Thoracic aorta (tissue), 2 donors: ENCODE results near the gene CALML5. TPM values are rescaled to one million over a fixed set of nuclear protein-coding genes. Genes with fewer than 3 reads are reported as not detected.

Experiments
- ATAC-seq: fragments of 150-250 bp; one replicate; pipeline ENCODE4 v1.8.0; 2017; ENCODE audit warnings: low read depth; ENCODE audit not compliant: insufficient number of reproducible peaks, low FRiP score
- DNase-seq: peaks from one replicate; pipeline ENCODE4 v3.0.0-alpha.2; 2020; ENCODE audit warnings: low spot score
- H3K27ac ChIP-seq, 2 donors: fragments of 200-600 bp; sonication (generic); 1 replicate in 1 of 2; 2 replicates in 1 of 2; pipeline ENCODE4 v1.5.1; 2016; ENCODE audit warnings: mild to moderate bottlenecking in 2 of 2, moderate library complexity in 2 of 2
- H3K27me3 ChIP-seq: fragments of 200-600 bp; sonication (generic); replicated peaks from 2 replicates; pipeline ENCODE4 v1.6.0; 2016; ENCODE audit warnings: mild to moderate bottlenecking; ENCODE audit not compliant: insufficient read depth
- H3K36me3 ChIP-seq: fragments of 200-600 bp; sonication (generic); one replicate; pipeline ENCODE4 v1.5.1; 2016
- H3K4me1 ChIP-seq, 2 donors: fragments of 200-600 bp; sonication (generic); 1 replicate in 1 of 2; 2 replicates in 1 of 2; pipeline versions ENCODE4 v1.5.1 to v1.6.0; 2016; ENCODE audit warnings: low read depth in 2 of 2, mild to moderate bottlenecking in 1 of 2; ENCODE audit not compliant: control insufficient read depth in 1 of 2
- H3K4me3 ChIP-seq: fragments of 200-600 bp; sonication (generic); 2 replicates; pipeline ENCODE4 v1.5.1; 2016; ENCODE audit warnings: mild to moderate bottlenecking
- H3K9me3 ChIP-seq: fragments of 200-600 bp; sonication (generic); 2 replicates; pipeline ENCODE4 v1.5.1; 2016
- total RNA-seq, 2 donors: library from RNA; depleted of rRNA; stranded (reverse); fragments of >200 nt; gene quantifications; one replicate each; pipeline versions ENCODE4 v1.1.0 to v1.2.3, GENCODE V29; 2016
- TF ChIP-seq, protein P1 (sequence below): fragments of 200-600 bp; sonication (generic); IDR thresholded peaks from one replicate; pipeline ENCODE4 v1.5.1; 2019; ENCODE audit warnings: antibody characterized with exemption

CALML5 gene
- total RNA-seq, 2 donors from 2014 or later: 3.7 TPM; not detected in 1

GRCh38 chr10:5482016-5482415 is 17.4 kb downstream of the CALML5 start:
- H3K27ac ChIP-seq: no peak overlapping the region
- no peaks in the 10 kb centered on the region for H3K9me3 ChIP-seq
- H3K4me1 ChIP-seq: no peaks in the 10 kb centered on the region
- no peak overlapping the region for H3K4me3 ChIP-seq
- no peak for ATAC-seq
- no peaks in the 10 kb centered on the region for H3K36me3 ChIP-seq
- no peak for DNase-seq
- TF ChIP-seq, protein P1, sequence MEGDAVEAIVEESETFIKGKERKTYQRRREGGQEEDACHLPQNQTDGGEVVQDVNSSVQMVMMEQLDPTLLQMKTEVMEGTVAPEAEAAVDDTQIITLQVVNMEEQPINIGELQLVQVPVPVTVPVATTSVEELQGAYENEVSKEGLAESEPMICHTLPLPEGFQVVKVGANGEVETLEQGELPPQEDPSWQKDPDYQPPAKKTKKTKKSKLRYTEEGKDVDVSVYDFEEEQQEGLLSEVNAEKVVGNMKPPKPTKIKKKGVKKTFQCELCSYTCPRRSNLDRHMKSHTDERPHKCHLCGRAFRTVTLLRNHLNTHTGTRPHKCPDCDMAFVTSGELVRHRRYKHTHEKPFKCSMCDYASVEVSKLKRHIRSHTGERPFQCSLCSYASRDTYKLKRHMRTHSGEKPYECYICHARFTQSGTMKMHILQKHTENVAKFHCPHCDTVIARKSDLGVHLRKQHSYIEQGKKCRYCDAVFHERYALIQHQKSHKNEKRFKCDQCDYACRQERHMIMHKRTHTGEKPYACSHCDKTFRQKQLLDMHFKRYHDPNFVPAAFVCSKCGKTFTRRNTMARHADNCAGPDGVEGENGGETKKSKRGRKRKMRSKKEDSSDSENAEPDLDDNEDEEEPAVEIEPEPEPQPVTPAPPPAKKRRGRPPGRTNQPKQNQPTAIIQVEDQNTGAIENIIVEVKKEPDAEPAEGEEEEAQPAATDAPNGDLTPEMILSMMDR: no peak
- H3K27me3 ChIP-seq: no peaks in the 10 kb centered on the region

- Histone ChIP-seq H3K4me1 (no peaks in the 10 kb centered on the region), H3K4me3 (no peak overlapping the region), H3K27ac (no peak overlapping the region), H3K27me3 (no peaks in the 10 kb centered on the region), H3K36me3 (no peaks in the 10 kb centered on the region), H3K9me3 (no peaks in the 10 kb centered on the region)
- no peak for ATAC-seq
- TF ChIP-seq, protein P1: no peak
- no peak for DNase-seq
Measured at GRCh38 chr10:5481121-5481520, 18.2 kb downstream of the CALML5 start.

DNA sequence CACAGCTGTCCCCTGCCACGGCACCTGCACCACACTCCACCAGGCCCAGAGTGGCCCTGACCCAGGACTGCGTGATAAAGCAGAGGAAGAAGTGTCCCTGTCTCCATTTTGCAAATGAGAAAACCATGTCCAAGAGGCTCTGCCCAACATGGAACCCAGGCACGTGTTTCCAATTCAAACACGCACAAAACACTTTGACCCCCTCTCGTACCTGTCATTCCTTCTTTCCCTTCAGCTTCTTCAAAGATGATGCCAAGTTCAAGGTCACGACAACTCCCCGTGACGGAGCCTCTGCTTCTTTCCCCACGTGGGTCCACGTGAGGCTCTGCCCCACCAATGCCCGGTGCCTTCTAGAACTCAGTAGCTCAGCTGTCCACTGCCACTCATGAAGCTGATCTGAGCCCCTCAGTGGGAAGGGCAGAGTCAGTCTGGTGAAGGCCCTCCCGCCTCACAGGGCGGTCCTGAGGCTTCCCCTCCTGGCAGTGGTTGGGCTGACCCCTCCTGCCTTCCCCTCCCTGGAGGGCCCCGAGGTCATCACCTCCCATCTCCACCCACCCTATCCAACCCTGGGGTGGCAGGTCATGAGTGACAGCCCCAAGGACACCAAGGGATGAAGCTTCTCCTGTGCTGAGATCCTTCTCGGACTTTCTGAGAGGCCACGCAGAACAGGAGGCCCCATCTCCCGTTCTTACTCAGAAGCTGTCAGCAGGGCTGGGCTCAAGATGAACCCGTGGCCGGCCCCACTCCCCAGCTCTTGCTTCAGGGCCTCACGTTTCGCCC is 19.0 kb downstream of the CALML5 start:
- Histone ChIP-seq H3K36me3 (no peaks in the 10 kb centered on the region), H3K4me1 (no peaks in the 10 kb centered on the region), H3K4me3 (no peak overlapping the region), H3K27ac (no peak overlapping the region), H3K9me3 (no peaks in the 10 kb centered on the region), H3K27me3 (no peaks in the 10 kb centered on the region)
- TF ChIP-seq, protein P1: no peak
- DNase-seq (no peak), ATAC-seq (no peak)

DNA sequence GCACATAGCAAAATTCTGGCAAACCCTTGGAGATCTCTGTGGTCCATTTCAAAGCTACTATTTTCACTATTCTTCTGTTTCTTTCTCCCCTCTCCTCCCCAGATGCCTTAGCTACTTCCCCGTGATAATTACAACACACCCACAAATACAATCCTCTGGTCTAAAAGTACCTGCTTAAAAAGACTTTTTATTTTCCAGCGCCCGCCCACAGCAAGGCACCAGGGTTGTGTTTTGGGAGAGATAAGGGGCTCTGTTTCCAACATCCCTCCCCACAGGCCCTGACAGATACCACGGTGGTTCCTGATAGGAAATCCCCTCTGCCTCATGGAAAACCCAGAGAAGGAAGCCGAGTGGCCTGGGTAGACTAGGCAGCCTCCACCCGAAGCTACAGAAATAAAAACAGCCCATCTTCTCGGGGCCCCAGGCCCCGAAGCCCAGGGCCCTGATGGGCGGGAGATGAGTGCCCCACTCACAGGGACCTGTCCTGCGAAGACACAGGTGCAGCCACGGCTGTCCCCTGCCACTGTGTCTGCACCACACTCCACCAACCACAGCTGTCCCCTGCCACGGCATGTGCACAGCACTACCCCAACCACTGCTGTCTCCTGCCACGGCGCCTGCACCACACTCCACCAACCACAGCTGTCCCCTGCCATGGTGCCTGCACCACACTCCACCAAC is 19.7 kb downstream of the CALML5 start:
- Histone ChIP-seq H3K27ac (no peak overlapping the region), H3K27me3 (no peaks in the 10 kb centered on the region), H3K9me3 (no peaks in the 10 kb centered on the region), H3K4me3 (no peak overlapping the region), H3K36me3 (no peaks in the 10 kb centered on the region), H3K4me1 (no peaks in the 10 kb centered on the region)
- DNase-seq (no peak), ATAC-seq (no peak)
- TF ChIP-seq, protein P1: no peak

- H3K27ac ChIP-seq: no peak overlapping the region
- no peak overlapping the region for H3K4me3 ChIP-seq
- no peaks in the 10 kb centered on the region for H3K9me3 ChIP-seq
- ATAC-seq: no peak
- no peak for DNase-seq
- no peaks in the 10 kb centered on the region for H3K36me3 ChIP-seq
- H3K27me3 ChIP-seq: no peaks in the 10 kb centered on the region
- TF ChIP-seq, protein P1: no peak
- H3K4me1 ChIP-seq: no peaks in the 10 kb centered on the region
Measured at GRCh38 chr10:5478694-5479305, 20.6 kb downstream of the CALML5 start.
